Nephron progenitor cell (in vitro differentiated cells): Measurements from ENCODE around the gene SLC25A21.
"Not testable (repeated sequence)": the region's sequence is repeated elsewhere in the genome, so short reads cannot be mapped to it uniquely, and the experiment has no call there.

Experiments used
- DNase-seq: peaks from one replicate; pipeline ENCODE4 v3.0.0; 2021
- H3K27ac Mint-ChIP-seq: 2 replicates; pipeline ENCODE4 v1.8.0; 2021; ENCODE audit warnings: mild to moderate bottlenecking, moderate library complexity, mixed read lengths
- H3K27me3 Mint-ChIP-seq: 2 replicates; pipeline ENCODE4 v1.8.0; 2021; ENCODE audit warnings: mild to moderate bottlenecking, low read depth, mixed read lengths; ENCODE audit not compliant: poor library complexity
- H3K36me3 Mint-ChIP-seq: 2 replicates; pipeline ENCODE4 v1.8.0; 2021; ENCODE audit warnings: low read depth, mixed read lengths
- H3K4me1 Mint-ChIP-seq: 2 replicates; pipeline ENCODE4 v1.8.0; 2021; ENCODE audit warnings: mixed read lengths
- H3K4me3 Mint-ChIP-seq: 2 replicates; pipeline ENCODE4 v1.8.0; 2021; ENCODE audit warnings: mild to moderate bottlenecking, moderate library complexity, mixed read lengths
- H3K9me3 Mint-ChIP-seq: 2 replicates; pipeline ENCODE4 v1.8.0; 2021; ENCODE audit warnings: mild to moderate bottlenecking, moderate library complexity, mixed read lengths
- CTCF ChIP-seq: fragments of 200-600 bp; sonication (generic); IDR thresholded peaks from 2 replicates; pipeline ENCODE4 v1.5.0; 2021; ENCODE audit warnings: antibody characterized with exemption

SLC25A21 gene

DNA sequence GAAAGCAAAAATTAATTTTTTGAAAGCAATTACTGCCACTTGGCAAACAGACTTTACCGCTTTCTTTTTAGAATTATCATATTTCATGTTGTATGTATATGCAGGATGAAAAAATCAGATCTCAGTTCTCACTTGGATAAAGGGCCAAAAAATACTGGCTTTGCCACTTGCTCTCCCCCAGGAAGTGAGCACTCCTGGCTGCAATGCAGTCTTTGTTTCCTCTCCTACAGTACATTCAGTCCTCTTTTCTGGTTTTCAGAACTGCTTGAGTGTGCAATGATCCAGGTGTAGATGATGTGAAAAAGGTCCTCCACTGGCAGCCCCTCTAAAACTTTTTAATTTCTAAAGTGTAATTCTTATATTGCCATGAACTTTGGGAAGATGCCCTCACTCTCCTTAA is 183.4 kb downstream of the SLC25A21 start:
- Mint-ChIP-seq H3K27ac (no peak overlapping the region), H3K4me3 (no peak overlapping the region), H3K27me3 (peaks cover 3% of the 10 kb centered on the region), H3K9me3 (no peaks in the 10 kb centered on the region), H3K36me3 (no peaks in the 10 kb centered on the region), H3K4me1 (peaks cover 29% of the 10 kb centered on the region)
- DNase-seq: no peak
- no peak for TF ChIP-seq CTCF

DNA sequence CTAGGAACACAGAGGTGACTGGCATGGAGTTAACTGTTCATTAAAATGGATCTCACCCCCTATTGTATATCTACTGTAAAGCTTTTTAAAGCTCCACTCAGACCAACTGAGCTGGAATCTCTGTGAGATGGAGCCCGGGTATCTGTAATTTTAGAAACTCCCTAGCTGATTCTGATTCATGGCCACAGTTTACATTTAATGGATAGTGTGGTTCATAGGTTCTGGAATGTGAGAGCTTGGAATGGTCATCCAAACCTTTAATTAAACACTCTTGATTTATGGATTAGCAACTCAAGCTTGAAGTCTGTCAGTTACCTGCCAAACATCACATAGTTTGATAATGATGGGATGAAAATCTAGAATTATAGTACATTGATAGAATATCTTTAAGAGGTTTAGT is 183.8 kb downstream of the SLC25A21 start:
- H3K9me3 Mint-ChIP-seq: no peaks in the 10 kb centered on the region
- DNase-seq: no peak
- no peaks in the 10 kb centered on the region for H3K36me3 Mint-ChIP-seq
- H3K4me3 Mint-ChIP-seq: no peak overlapping the region
- H3K27ac Mint-ChIP-seq: no peak overlapping the region
- H3K27me3 Mint-ChIP-seq: peaks cover under 1% of the 10 kb centered on the region
- peaks cover 29% of the 10 kb centered on the region for H3K4me1 Mint-ChIP-seq
- TF ChIP-seq CTCF: no peak

GRCh38 chr14:36986407-36986806 is 186.0 kb downstream of the SLC25A21 start:
- TF ChIP-seq CTCF: no peak
- Mint-ChIP-seq H3K4me3 (no peak overlapping the region), H3K36me3 (no peaks in the 10 kb centered on the region), H3K27me3 (no peaks in the 10 kb centered on the region), H3K4me1 (peaks cover 29% of the 10 kb centered on the region), H3K9me3 (no peaks in the 10 kb centered on the region), H3K27ac (peak overlapping the region; percentile 39)
- no peak for DNase-seq

GRCh38 chr14:36981832-36982529 is 190.4 kb downstream of the SLC25A21 start:
- Mint-ChIP-seq H3K36me3 (no peaks in the 10 kb centered on the region), H3K4me1 (peaks cover 15% of the 10 kb centered on the region), H3K27me3 (no peaks in the 10 kb centered on the region), H3K27ac (no peak overlapping the region), H3K4me3 (no peak overlapping the region), H3K9me3 (peaks cover 5% of the 10 kb centered on the region)
- DNase-seq: no peak
- TF ChIP-seq CTCF: no peak

DNA sequence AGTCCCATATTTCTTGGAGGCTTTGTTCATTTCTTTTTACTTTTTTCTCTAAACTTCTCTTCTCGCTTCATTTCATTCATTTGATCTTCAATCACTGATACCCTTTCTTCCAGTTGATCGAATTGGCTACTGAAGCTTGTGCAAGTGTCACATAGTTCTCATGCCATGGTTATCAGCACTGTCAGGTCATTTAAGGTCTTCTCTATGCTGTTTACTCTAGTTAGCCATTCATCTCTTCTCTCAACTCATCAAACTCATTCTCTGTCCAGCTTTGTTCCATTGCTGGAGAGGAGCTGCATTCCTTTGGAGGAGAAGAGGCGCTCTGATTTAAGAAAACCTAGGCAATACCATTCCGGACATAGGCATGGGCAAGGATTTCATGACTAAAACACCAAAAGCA is 192.0 kb downstream of the SLC25A21 start:
- H3K27me3 Mint-ChIP-seq, H3K27ac Mint-ChIP-seq, H3K4me3 Mint-ChIP-seq, H3K36me3 Mint-ChIP-seq, H3K9me3 Mint-ChIP-seq, DNase-seq: not testable (repeated sequence)
- peaks cover 25% of the 10 kb centered on the region for H3K4me1 Mint-ChIP-seq

GRCh38 chr14:36979863-36980262 is 192.5 kb downstream of the SLC25A21 start:
- H3K36me3 Mint-ChIP-seq: no peaks in the 10 kb centered on the region
- peak overlapping the region; percentile 68 for H3K27ac Mint-ChIP-seq
- no peak for DNase-seq
- no peak for TF ChIP-seq CTCF
- H3K4me1 Mint-ChIP-seq: peaks cover 29% of the 10 kb centered on the region
- H3K4me3 Mint-ChIP-seq: no peak overlapping the region
- peaks cover 5% of the 10 kb centered on the region for H3K9me3 Mint-ChIP-seq
- peaks cover 3% of the 10 kb centered on the region for H3K27me3 Mint-ChIP-seq
